Measurements from ENCODE around the gene TRIM25. TPM values are rescaled to one million over a fixed set of nuclear protein-coding genes. Genes with fewer than 3 reads are reported as not detected.
A peak's percentile ranks its signal among the peaks of the same experiment; 100 is the strongest.

Gene TRIM25
- polyA plus RNA-seq, result 10 to 100 TPM; 15.9 to 18.2 TPM

- 0% methylated on average over 44 to 58 of the region's 58 CpGs for WGBS, 2 donors
- Histone ChIP-seq H3K4me1 (ENCODE audit: control insufficient read depth in 2 of 2, insufficient read depth in 2 of 2, low read length in 1 of 2) (peaks cover 0 to 8% of the 10 kb centered on the region in 2 donors), H3K4me3 (ENCODE audit: low read depth in 1 of 2, low read length in 2 of 2) (peak within 1 kb of the TSS; percentile 95 to 98), H3K9me3 (ENCODE audit: control insufficient read depth in 2 of 2, insufficient read depth in 1 of 2, low read depth in 1 of 2, low read length in 1 of 2) (no peaks in the 10 kb centered on the region), H3K27me3 (ENCODE audit: control insufficient read depth in 1 of 2, insufficient read depth in 2 of 2, low read length in 2 of 2) (no peaks in the 10 kb centered on the region), H3K36me3 (ENCODE audit: control insufficient read depth in 2 of 2, insufficient read depth in 2 of 2, low read length in 1 of 2) (peaks cover 0 to 2% of the 10 kb centered on the region in 2 donors), H3K27ac (ENCODE audit: low read depth in 2 of 2, low read length in 1 of 2) (peak within 1 kb of the TSS; percentile 90 to 94)
Observed at GRCh38 chr17:56913867-56914580, at the start of gene TRIM25. Gene TRIM25, minus strand, starts transcription at chr17:56914049. Its CDS starts 61 bp downstream, at chr17:56913988.

- peak within 1 kb of the TSS; percentile 80 to 92 for H3K27ac ChIP-seq (ENCODE audit: low read depth in 2 of 2, low read length in 1 of 2)
- H3K9me3 ChIP-seq (ENCODE audit: control insufficient read depth in 2 of 2, insufficient read depth in 1 of 2, low read depth in 1 of 2, low read length in 1 of 2), result no peaks in the 10 kb centered on the region
- WGBS, 2 donors, result 4% methylated on average over 59 of the region's 59 CpGs
- H3K4me1 ChIP-seq (ENCODE audit: control insufficient read depth in 2 of 2, insufficient read depth in 2 of 2, low read length in 1 of 2), result peaks cover 4 to 6% of the 10 kb centered on the region in 2 donors
- H3K27me3 ChIP-seq (ENCODE audit: control insufficient read depth in 1 of 2, insufficient read depth in 2 of 2, low read length in 2 of 2), result no peaks in the 10 kb centered on the region
- peak within 1 kb of the TSS; percentile 78 to 98 for H3K4me3 ChIP-seq (ENCODE audit: low read depth in 1 of 2, low read length in 2 of 2)
- peaks cover 0 to 2% of the 10 kb centered on the region in 2 donors for H3K36me3 ChIP-seq (ENCODE audit: control insufficient read depth in 2 of 2, insufficient read depth in 2 of 2, low read length in 1 of 2)
Observed at GRCh38 chr17:56960596-56961538, 47.0 kb upstream of the TRIM25 start, which contains the start of gene COIL. Gene COIL, minus strand, starts transcription at chr17:56961050. Its CDS starts 31 bp downstream, at chr17:56961019.

GRCh38 chr17:56956992-56957391 is 43.1 kb upstream of the TRIM25 start:
- Histone ChIP-seq H3K27me3 (ENCODE audit: control insufficient read depth in 1 of 2, insufficient read depth in 2 of 2, low read length in 2 of 2) (no peaks in the 10 kb centered on the region), H3K27ac (ENCODE audit: low read depth in 2 of 2, low read length in 1 of 2) (no peak overlapping the region), H3K9me3 (ENCODE audit: control insufficient read depth in 2 of 2, insufficient read depth in 1 of 2, low read depth in 1 of 2, low read length in 1 of 2) (no peaks in the 10 kb centered on the region), H3K36me3 (ENCODE audit: control insufficient read depth in 2 of 2, insufficient read depth in 2 of 2, low read length in 1 of 2) (peaks cover 0 to 2% of the 10 kb centered on the region in 2 donors), H3K4me3 (ENCODE audit: low read depth in 1 of 2, low read length in 2 of 2) (no peak overlapping the region), H3K4me1 (ENCODE audit: control insufficient read depth in 2 of 2, insufficient read depth in 2 of 2, low read length in 1 of 2) (peaks cover 4 to 9% of the 10 kb centered on the region in 2 donors)
- WGBS, 2 donors, result 97% methylated on average over 5 of the region's 5 CpGs

- H3K9me3 ChIP-seq (ENCODE audit: control insufficient read depth in 2 of 2, insufficient read depth in 1 of 2, low read depth in 1 of 2, low read length in 1 of 2), result no peaks in the 10 kb centered on the region
Observed at GRCh38 chr17:56949595-56949994, 35.7 kb upstream of the TRIM25 start.

GRCh38 chr17:56948491-56948890 is 34.6 kb upstream of the TRIM25 start:
- 93 to 98% methylated on average over 1 of the region's 1 CpG for WGBS, 2 donors
- no peak overlapping the region for H3K27ac ChIP-seq (ENCODE audit: low read depth in 2 of 2, low read length in 1 of 2)
- no peaks in the 10 kb centered on the region for H3K9me3 ChIP-seq (ENCODE audit: control insufficient read depth in 2 of 2, insufficient read depth in 1 of 2, low read depth in 1 of 2, low read length in 1 of 2)
- H3K4me3 ChIP-seq (ENCODE audit: low read depth in 1 of 2, low read length in 2 of 2), result no peak overlapping the region
- H3K36me3 ChIP-seq (ENCODE audit: control insufficient read depth in 2 of 2, insufficient read depth in 2 of 2, low read length in 1 of 2), result peaks cover 5 to 7% of the 10 kb centered on the region in 2 donors
- H3K4me1 ChIP-seq (ENCODE audit: control insufficient read depth in 2 of 2, insufficient read depth in 2 of 2, low read length in 1 of 2), result no peaks in the 10 kb centered on the region
- H3K27me3 ChIP-seq (ENCODE audit: control insufficient read depth in 1 of 2, insufficient read depth in 2 of 2, low read length in 2 of 2), result no peaks in the 10 kb centered on the region

More at GRCh38 chr17:56949595-56949994, 35.7 kb upstream of the TRIM25 start:
- Histone ChIP-seq H3K4me1 (ENCODE audit: control insufficient read depth in 2 of 2, insufficient read depth in 2 of 2, low read length in 1 of 2) (no peaks in the 10 kb centered on the region), H3K36me3 (ENCODE audit: control insufficient read depth in 2 of 2, insufficient read depth in 2 of 2, low read length in 1 of 2) (peaks cover 5 to 6% of the 10 kb centered on the region in 2 donors), H3K27me3 (ENCODE audit: control insufficient read depth in 1 of 2, insufficient read depth in 2 of 2, low read length in 2 of 2) (no peaks in the 10 kb centered on the region), H3K27ac (ENCODE audit: low read depth in 2 of 2, low read length in 1 of 2) (no peak overlapping the region), H3K4me3 (ENCODE audit: low read depth in 1 of 2, low read length in 2 of 2) (no peak overlapping the region)
- 78 to 83% methylated on average over 3 of the region's 3 CpGs for WGBS, 2 donors

- no peak overlapping the region for H3K4me3 ChIP-seq (ENCODE audit: low read depth in 1 of 2, low read length in 2 of 2)
- no peaks in the 10 kb centered on the region for H3K27me3 ChIP-seq (ENCODE audit: control insufficient read depth in 1 of 2, insufficient read depth in 2 of 2, low read length in 2 of 2)
- 64 to 72% methylated on average over 1 of the region's 1 CpG for WGBS, 2 donors
- H3K27ac ChIP-seq (ENCODE audit: low read depth in 2 of 2, low read length in 1 of 2), result no peak overlapping the region
- no peaks in the 10 kb centered on the region for H3K4me1 ChIP-seq (ENCODE audit: control insufficient read depth in 2 of 2, insufficient read depth in 2 of 2, low read length in 1 of 2)
- peaks cover 5 to 10% of the 10 kb centered on the region in 2 donors for H3K36me3 ChIP-seq (ENCODE audit: control insufficient read depth in 2 of 2, insufficient read depth in 2 of 2, low read length in 1 of 2)
- H3K9me3 ChIP-seq (ENCODE audit: control insufficient read depth in 2 of 2, insufficient read depth in 1 of 2, low read depth in 1 of 2, low read length in 1 of 2), result no peaks in the 10 kb centered on the region
Observed at GRCh38 chr17:56947741-56948140, 33.9 kb upstream of the TRIM25 start.

- no peaks in the 10 kb centered on the region for H3K4me1 ChIP-seq (ENCODE audit: control insufficient read depth in 2 of 2, insufficient read depth in 2 of 2, low read length in 1 of 2)
- peaks cover 7 to 10% of the 10 kb centered on the region in 2 donors for H3K36me3 ChIP-seq (ENCODE audit: control insufficient read depth in 2 of 2, insufficient read depth in 2 of 2, low read length in 1 of 2)
- no peak overlapping the region for H3K27ac ChIP-seq (ENCODE audit: low read depth in 2 of 2, low read length in 1 of 2)
- H3K4me3 ChIP-seq (ENCODE audit: low read depth in 1 of 2, low read length in 2 of 2), result no peak overlapping the region
- no peaks in the 10 kb centered on the region for H3K9me3 ChIP-seq (ENCODE audit: control insufficient read depth in 2 of 2, insufficient read depth in 1 of 2, low read depth in 1 of 2, low read length in 1 of 2)
- no peaks in the 10 kb centered on the region for H3K27me3 ChIP-seq (ENCODE audit: control insufficient read depth in 1 of 2, insufficient read depth in 2 of 2, low read length in 2 of 2)
- WGBS, 2 donors, result 87 to 95% methylated on average over 3 of the region's 3 CpGs
Observed at GRCh38 chr17:56945938-56946505, 32.2 kb upstream of the TRIM25 start.

GRCh38 chr17:56943505-56944125 is 29.8 kb upstream of the TRIM25 start:
- H3K36me3 ChIP-seq (ENCODE audit: control insufficient read depth in 2 of 2, insufficient read depth in 2 of 2, low read length in 1 of 2), result peaks cover 2 to 3% of the 10 kb centered on the region in 2 donors
- no peaks in the 10 kb centered on the region for H3K27me3 ChIP-seq (ENCODE audit: control insufficient read depth in 1 of 2, insufficient read depth in 2 of 2, low read length in 2 of 2)
- 87 to 88% methylated on average over 10 of the region's 10 CpGs for WGBS, 2 donors
- no peak overlapping the region for H3K4me3 ChIP-seq (ENCODE audit: low read depth in 1 of 2, low read length in 2 of 2)
- H3K27ac ChIP-seq (ENCODE audit: low read depth in 2 of 2, low read length in 1 of 2), result no peak overlapping the region
- H3K4me1 ChIP-seq (ENCODE audit: control insufficient read depth in 2 of 2, insufficient read depth in 2 of 2, low read length in 1 of 2), result no peaks in the 10 kb centered on the region
- no peaks in the 10 kb centered on the region for H3K9me3 ChIP-seq (ENCODE audit: control insufficient read depth in 2 of 2, insufficient read depth in 1 of 2, low read depth in 1 of 2, low read length in 1 of 2)

Data from esophagus (tissue), 2 donors.